Measurements from ENCODE around the gene FAM3A.

DNA sequence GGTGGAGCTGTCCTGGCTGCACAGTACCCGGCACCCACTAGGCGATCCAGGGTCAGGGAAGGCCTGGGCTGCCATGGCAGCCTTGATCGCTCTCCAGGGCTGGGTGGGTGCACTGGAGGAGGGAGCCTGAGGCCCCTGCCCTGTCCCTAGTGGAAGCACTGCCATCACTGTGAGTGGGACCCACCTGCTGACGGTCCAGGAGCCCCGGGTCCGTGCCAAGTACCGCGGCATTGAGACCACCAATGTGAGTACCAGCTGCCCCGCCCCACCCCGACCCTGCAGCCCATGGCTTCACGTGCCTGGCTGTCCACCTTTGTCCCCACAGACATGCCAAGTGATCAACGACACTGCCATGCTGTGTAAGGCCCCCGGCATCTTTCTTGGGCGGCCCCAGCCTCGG lies 49.1 kb downstream of the FAM3A start:
- TF ChIP-seq CTCF (IDR thresholded peaks at IDR 0.05) (no peak), POLR2A (IDR thresholded peaks at IDR 0.05) (no peak)
